DOHH2 (cell line): ENCODE data around the gene ICOSLG.
"Not testable (repeated sequence)": the region's sequence is repeated elsewhere in the genome, so short reads cannot be mapped to it uniquely, and the experiment has no call there.

ENCODE experiments used
- H3F3A ChIP-seq: fragments of 200-600 bp; sonication (generic), shearing (Covaris generic); 2 replicates; pipeline ENCODE4 v1.6.0; 2016; ENCODE audit warnings: antibody characterized with exemption, mild to moderate bottlenecking; ENCODE audit not compliant: control insufficient read depth, insufficient read depth
- H3K27ac ChIP-seq: fragments of 200-600 bp; sonication (generic); 2 replicates; pipeline ENCODE4 v1.5.1; 2014; ENCODE audit warnings: low read depth, mild to moderate bottlenecking, low read length, moderate library complexity
- H3K27me3 ChIP-seq: fragments of 200-600 bp; sonication (generic); 2 replicates; pipeline ENCODE4 v1.6.1; 2014; ENCODE audit warnings: mild to moderate bottlenecking, low read length, mixed read lengths; ENCODE audit not compliant: control insufficient read depth
- H3K36me3 ChIP-seq: fragments of 200-600 bp; sonication (generic); 2 replicates; pipeline ENCODE4 v1.6.1; 2014; ENCODE audit warnings: mild to moderate bottlenecking, low read length, moderate library complexity, mixed read lengths; ENCODE audit not compliant: control insufficient read depth
- H3K4me1 ChIP-seq: fragments of 200-600 bp; sonication (generic); 2 replicates; pipeline ENCODE4 v1.6.1; 2014; ENCODE audit warnings: mild to moderate bottlenecking, low read length, mixed read lengths; ENCODE audit not compliant: control insufficient read depth
- H3K4me2 ChIP-seq: fragments of 200-600 bp; sonication (generic); 2 replicates; pipeline ENCODE4 v1.6.0; 2014; ENCODE audit warnings: mild to moderate bottlenecking, low read length, moderate library complexity
- H3K4me3 ChIP-seq: fragments of 200-600 bp; sonication (generic); 2 replicates; pipeline ENCODE4 v1.5.1; 2014; ENCODE audit warnings: mild to moderate bottlenecking, low read length, mixed read lengths
- H3K79me2 ChIP-seq: fragments of 200-600 bp; sonication (generic); 2 replicates; pipeline ENCODE4 v1.6.1; 2014; ENCODE audit warnings: mild to moderate bottlenecking, low read length, mixed read lengths; ENCODE audit not compliant: control insufficient read depth
- H3K9me2 ChIP-seq: fragments of 200-600 bp; sonication (generic); replicated peaks from 2 replicates; pipeline ENCODE4 v1.6.1; 2014; ENCODE audit warnings: mild to moderate bottlenecking, low read length, mixed read lengths; ENCODE audit not compliant: control insufficient read depth
- H3K9me3 ChIP-seq: fragments of 200-600 bp; sonication (generic); 2 replicates; pipeline ENCODE4 v1.6.1; 2014; ENCODE audit warnings: antibody characterized with exemption, low read length, mixed read lengths; ENCODE audit not compliant: control insufficient read depth, insufficient read depth
- H4K20me1 ChIP-seq: fragments of 200-600 bp; sonication (generic); 2 replicates; pipeline ENCODE4 v1.6.0; 2014; ENCODE audit warnings: low read depth, mild to moderate bottlenecking, antibody characterized with exemption, low read length, moderate library complexity; ENCODE audit not compliant: control insufficient read depth, insufficient read depth
- CTCF ChIP-seq: fragments of 200-600 bp; sonication (generic); IDR thresholded peaks from one replicate; pipeline ENCODE4 v1.5.1; 2014; ENCODE audit warnings: antibody characterized with exemption, mild to moderate bottlenecking, low read depth, low read length; ENCODE audit not compliant: poor library complexity, severe bottlenecking
- EZH2phosphoT487 ChIP-seq: fragments of 200-600 bp; sonication (generic); IDR thresholded peaks from 2 replicates; pipeline ENCODE4 v1.6.1; 2017; ENCODE audit warnings: borderline replicate concordance, mild to moderate bottlenecking, antibody characterized with exemption, low read length, moderate library complexity, mixed read lengths

ICOSLG gene

GRCh38 chr21:44283948-44284347, 43.2 kb upstream of the ICOSLG start:
- no peak overlapping the region for H3K4me3 ChIP-seq
- H3F3A ChIP-seq, result no peaks in the 10 kb centered on the region
- TF ChIP-seq EZH2phosphoT487 (no peak), CTCF (no peak)
- H3K9me2 ChIP-seq, result no peaks in the 10 kb centered on the region
- H3K36me3 ChIP-seq, result no peaks in the 10 kb centered on the region
- H3K9me3 ChIP-seq, result no peaks in the 10 kb centered on the region
- no peak overlapping the region for H3K27ac ChIP-seq
- peaks cover 19% of the 10 kb centered on the region for H3K27me3 ChIP-seq
- no peaks in the 10 kb centered on the region for H3K79me2 ChIP-seq
- H4K20me1 ChIP-seq, result no peaks in the 10 kb centered on the region
- peaks cover 5% of the 10 kb centered on the region; the same call in 1 of the 2 replicates for H3K4me1 ChIP-seq
- H3K4me2 ChIP-seq, result no peak overlapping the region

- H3K4me2 ChIP-seq, H3K79me2 ChIP-seq, H3K27ac ChIP-seq, H3K9me3 ChIP-seq, H3F3A ChIP-seq, H3K9me2 ChIP-seq, H3K4me3 ChIP-seq, H3K36me3 ChIP-seq, H3K4me1 ChIP-seq, H4K20me1 ChIP-seq: not testable (repeated sequence)
- H3K27me3 ChIP-seq, result peaks cover 19% of the 10 kb centered on the region
These were observed 42.6 kb upstream of the ICOSLG start for GRCh38 chr21:44283211-44283785.

GRCh38 chr21:44282370-44282769, 41.6 kb upstream of the ICOSLG start:
- Histone ChIP-seq H3K4me1 (peaks cover 5% of the 10 kb centered on the region; the same call in 1 of the 2 replicates), H3K9me3 (no peaks in the 10 kb centered on the region), H3K27ac (no peak overlapping the region), H4K20me1 (no peaks in the 10 kb centered on the region), H3K4me3 (no peak overlapping the region), H3F3A (no peaks in the 10 kb centered on the region), H3K4me2 (no peak overlapping the region), H3K9me2 (no peaks in the 10 kb centered on the region), H3K27me3 (peaks cover 17% of the 10 kb centered on the region), H3K79me2 (no peaks in the 10 kb centered on the region), H3K36me3 (no peaks in the 10 kb centered on the region)
- no peak for TF ChIP-seq EZH2phosphoT487
- TF ChIP-seq CTCF, result no peak

GRCh38 chr21:44281801-44282200, 41.1 kb upstream of the ICOSLG start:
- peaks cover 5% of the 10 kb centered on the region; the same call in 1 of the 2 replicates for H3K4me1 ChIP-seq
- H3K9me2 ChIP-seq, result no peaks in the 10 kb centered on the region
- H4K20me1 ChIP-seq, result no peaks in the 10 kb centered on the region
- H3K27me3 ChIP-seq, result peaks cover 14% of the 10 kb centered on the region
- no peaks in the 10 kb centered on the region for H3F3A ChIP-seq
- no peaks in the 10 kb centered on the region for H3K79me2 ChIP-seq
- H3K4me3 ChIP-seq, result no peak overlapping the region
- TF ChIP-seq CTCF, result no peak
- no peak for TF ChIP-seq EZH2phosphoT487
- H3K9me3 ChIP-seq, result no peaks in the 10 kb centered on the region
- no peak overlapping the region for H3K4me2 ChIP-seq
- H3K36me3 ChIP-seq, result no peaks in the 10 kb centered on the region
- H3K27ac ChIP-seq, result no peak overlapping the region
